ENCODE measurements around the gene PCBP3.
"Not testable (repeated sequence)": the region's sequence is repeated elsewhere in the genome, so short reads cannot be mapped to it uniquely, and the experiment has no call there.

Gene PCBP3

DNA sequence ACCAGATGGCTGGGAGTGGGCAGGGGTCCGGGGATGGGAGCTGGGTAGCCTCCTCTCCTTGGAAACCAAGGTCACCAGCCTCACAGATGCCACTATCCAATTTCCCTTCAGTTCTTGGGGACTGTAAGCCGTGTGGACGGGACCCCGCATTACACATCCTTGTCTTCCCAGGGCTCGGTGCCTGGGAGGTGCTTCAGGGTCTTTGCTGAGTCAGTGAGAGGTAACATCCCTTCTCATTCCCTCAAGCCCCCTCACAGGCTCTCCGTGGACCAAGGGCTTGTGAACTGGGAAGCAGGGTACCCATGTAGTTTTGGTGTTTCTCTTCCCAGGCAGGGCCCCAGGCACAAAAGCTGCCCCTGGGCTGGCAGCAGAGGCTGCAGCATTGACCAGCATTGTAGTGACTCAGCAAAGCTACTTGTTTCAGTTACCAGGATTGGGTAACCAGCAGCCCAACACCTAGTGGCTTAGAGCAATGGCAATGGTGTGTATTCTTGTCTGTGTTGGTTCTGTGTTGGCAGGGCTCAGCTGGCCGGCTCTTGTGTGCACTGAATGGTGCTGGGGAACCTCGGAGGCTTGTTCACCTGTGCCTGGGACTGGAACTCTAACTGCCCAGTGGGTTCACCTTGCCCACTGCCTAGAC is 24.6 kb upstream of the PCBP3 start:
- peak overlapping the region; percentile 38 to 42 for H3K4me3 ChIP-seq (ENCODE audit: low read depth in 1 of 2, low read length in 1 of 2)
- no peaks in the 10 kb centered on the region for H3K36me3 ChIP-seq
- H3K9me3 ChIP-seq = no peaks in the 10 kb centered on the region
- H3K27me3 ChIP-seq = no peaks in the 10 kb centered on the region
- TF ChIP-seq, protein P1, sequence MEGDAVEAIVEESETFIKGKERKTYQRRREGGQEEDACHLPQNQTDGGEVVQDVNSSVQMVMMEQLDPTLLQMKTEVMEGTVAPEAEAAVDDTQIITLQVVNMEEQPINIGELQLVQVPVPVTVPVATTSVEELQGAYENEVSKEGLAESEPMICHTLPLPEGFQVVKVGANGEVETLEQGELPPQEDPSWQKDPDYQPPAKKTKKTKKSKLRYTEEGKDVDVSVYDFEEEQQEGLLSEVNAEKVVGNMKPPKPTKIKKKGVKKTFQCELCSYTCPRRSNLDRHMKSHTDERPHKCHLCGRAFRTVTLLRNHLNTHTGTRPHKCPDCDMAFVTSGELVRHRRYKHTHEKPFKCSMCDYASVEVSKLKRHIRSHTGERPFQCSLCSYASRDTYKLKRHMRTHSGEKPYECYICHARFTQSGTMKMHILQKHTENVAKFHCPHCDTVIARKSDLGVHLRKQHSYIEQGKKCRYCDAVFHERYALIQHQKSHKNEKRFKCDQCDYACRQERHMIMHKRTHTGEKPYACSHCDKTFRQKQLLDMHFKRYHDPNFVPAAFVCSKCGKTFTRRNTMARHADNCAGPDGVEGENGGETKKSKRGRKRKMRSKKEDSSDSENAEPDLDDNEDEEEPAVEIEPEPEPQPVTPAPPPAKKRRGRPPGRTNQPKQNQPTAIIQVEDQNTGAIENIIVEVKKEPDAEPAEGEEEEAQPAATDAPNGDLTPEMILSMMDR (IDR thresholded peaks at IDR 0.05) = no peak
- no peak overlapping the region for H3K27ac ChIP-seq
- H3K4me1 ChIP-seq (ENCODE audit: control insufficient read depth in 1 of 2, insufficient read depth in 1 of 2, low read depth in 1 of 2, low read length in 1 of 2) = peaks cover 33 to 37% of the 10 kb centered on the region in 2 experiments

DNA sequence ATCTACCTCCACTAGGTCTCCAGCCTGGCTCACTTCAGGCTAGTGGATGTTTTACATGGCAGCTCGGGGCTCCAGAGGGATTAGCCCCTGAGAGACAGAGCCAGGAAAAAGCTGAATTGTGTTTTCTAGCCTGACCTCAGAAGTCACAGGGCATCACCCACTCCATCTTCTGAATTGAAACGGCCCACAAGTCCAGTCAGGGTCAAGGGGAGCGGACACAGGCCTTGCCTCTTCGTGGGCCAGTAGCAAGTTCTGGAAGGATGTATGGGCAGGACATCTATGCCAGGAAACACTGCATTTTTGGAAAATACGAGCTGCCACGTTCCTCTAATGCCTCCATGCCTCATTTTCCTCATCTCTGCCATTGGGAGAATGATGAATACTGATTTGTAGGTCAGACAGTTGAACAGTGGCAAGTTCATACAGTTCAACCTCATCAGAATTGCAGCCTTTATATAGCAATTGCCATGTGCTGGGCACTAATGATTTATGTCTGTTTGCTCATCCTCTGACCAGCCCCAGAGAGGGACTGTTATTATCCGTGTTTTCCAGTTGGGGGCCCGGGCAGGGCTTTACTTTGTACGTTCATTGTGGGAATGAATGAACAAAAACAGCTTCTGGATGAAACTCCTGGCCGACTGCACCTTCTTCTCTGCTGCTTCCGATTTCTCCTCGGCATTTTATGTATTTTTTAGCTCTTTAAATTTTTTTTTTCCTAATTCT is 23.2 kb upstream of the PCBP3 start:
- H3K4me1 ChIP-seq (ENCODE audit: control insufficient read depth in 1 of 2, insufficient read depth in 1 of 2, low read depth in 1 of 2, low read length in 1 of 2) = peaks cover 29 to 36% of the 10 kb centered on the region in 2 experiments
- TF ChIP-seq, protein P1 (IDR thresholded peaks at IDR 0.05) = no peak
- no peak overlapping the region for H3K27ac ChIP-seq
- H3K36me3 ChIP-seq = no peaks in the 10 kb centered on the region
- no peaks in the 10 kb centered on the region for H3K9me3 ChIP-seq
- no peaks in the 10 kb centered on the region for H3K27me3 ChIP-seq
- H3K4me3 ChIP-seq (ENCODE audit: low read depth in 1 of 2, low read length in 1 of 2) = no peak overlapping the region

DNA sequence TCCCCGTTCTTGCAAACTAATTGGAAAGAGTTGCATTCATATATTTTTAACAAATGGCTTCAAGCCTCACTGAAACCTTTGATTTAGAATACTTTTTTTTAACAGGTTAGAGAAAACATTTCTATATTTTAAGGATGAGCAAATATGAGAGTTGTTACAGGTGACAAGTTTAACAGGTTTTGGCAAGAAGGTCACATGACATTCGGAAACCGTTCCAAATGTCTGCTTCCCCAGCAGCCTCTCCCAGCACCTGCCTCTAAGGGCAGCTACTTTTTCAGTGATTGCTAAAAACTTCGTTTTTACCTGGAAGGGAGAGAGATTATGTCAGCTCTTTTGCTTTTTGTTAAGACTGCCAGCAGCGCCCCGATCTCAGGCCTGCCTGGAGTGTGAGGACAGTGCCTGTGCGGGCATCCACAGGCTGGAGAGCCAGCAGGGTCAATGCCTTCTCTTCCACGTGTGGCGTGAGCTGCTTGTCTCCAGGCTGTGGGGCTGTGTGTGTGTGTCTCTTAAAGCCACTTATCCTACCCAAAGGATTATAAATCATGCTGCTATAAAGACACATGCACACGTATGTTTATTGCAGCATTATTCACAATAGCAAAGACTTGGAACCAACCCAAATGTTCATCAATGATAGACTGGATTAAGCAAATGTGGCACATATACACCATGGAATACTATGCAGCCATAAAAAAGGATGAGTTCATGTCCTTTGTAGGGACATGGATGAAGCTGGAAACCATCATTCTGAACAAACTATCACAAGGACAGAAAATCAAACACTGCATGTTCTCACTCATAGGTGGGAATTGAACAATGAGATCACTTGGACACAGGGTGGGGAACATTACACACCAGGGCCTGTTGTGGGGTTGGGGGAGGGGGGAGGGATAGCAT is 21.8 kb upstream of the PCBP3 start:
- H3K9me3 ChIP-seq, H3K36me3 ChIP-seq: not testable (repeated sequence)

DNA sequence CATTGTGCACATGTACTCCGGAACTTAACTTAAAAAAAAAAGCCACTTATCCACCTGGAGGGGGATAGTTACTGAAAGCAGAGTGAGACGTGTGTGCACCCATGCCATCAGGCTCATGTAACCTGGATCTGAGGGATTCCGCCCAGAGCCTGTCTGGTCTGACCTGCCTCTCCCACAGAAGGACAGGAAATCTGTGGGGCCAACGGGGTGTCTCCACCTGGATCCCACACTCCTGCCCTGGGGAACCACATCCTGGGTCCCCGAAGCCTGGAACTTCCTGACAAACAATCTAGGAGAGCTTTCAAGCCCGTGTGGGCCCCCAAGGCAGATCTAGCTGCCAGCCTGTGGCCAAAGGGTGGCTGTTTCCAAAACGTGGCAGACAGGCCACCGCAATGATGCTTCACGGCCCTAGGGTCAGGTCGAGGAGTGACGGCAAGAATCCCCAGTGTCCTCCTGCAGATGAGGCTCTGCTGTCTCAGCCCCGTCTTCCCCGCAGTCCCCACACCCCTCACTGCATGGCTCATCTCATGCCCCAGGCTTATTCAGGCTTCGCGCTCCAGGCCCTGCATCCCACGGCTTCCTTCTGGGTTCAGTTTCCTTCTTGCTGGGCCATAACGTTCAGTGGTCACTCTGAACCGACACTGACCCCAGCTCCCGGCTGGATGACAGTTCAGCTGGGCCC is 21.0 kb upstream of the PCBP3 start:
- no peaks in the 10 kb centered on the region for H3K36me3 ChIP-seq
- H3K9me3 ChIP-seq = no peaks in the 10 kb centered on the region
- H3K27me3 ChIP-seq = no peaks in the 10 kb centered on the region
- no peak overlapping the region for H3K27ac ChIP-seq
- no peak overlapping the region for H3K4me3 ChIP-seq (ENCODE audit: low read depth in 1 of 2, low read length in 1 of 2)
- TF ChIP-seq, protein P1 (IDR thresholded peaks at IDR 0.05) = no peak
- peaks cover 20 to 22% of the 10 kb centered on the region in 2 experiments for H3K4me1 ChIP-seq (ENCODE audit: control insufficient read depth in 1 of 2, insufficient read depth in 1 of 2, low read depth in 1 of 2, low read length in 1 of 2)

More for the DNA sequence above, 21.8 kb upstream of the PCBP3 start:
- H3K27ac ChIP-seq; H3K4me3 ChIP-seq (ENCODE audit: low read depth in 1 of 2, low read length in 1 of 2); H3K27me3 ChIP-seq: not testable (repeated sequence)
- H3K4me1 ChIP-seq (ENCODE audit: control insufficient read depth in 1 of 2, insufficient read depth in 1 of 2, low read depth in 1 of 2, low read length in 1 of 2) = peaks cover 28 to 29% of the 10 kb centered on the region in 2 experiments

DNA sequence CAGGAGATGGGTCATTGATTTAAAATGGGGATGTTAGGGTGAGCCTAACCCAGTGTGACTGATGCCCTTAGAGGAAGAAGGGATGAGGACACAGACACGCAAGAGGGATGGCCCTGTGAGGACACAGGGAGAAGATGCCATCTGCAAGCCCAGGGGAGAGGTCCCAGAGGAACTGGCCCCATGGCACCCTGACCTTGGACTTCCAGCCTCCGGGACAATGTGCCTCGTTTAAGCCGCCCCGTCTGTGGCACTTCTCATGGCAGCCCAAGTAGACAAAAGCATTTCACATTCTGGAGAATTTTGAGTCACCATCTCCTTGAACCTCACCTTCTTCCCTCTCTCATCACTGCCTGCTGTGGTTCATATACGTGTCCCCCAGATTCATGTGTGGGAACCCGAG is 20.1 kb upstream of the PCBP3 start:
- TF ChIP-seq, protein P1 (IDR thresholded peaks at IDR 0.05) = no peak
- no peaks in the 10 kb centered on the region for H3K27me3 ChIP-seq
- H3K4me1 ChIP-seq (ENCODE audit: control insufficient read depth in 1 of 2, insufficient read depth in 1 of 2, low read depth in 1 of 2, low read length in 1 of 2) = peaks cover 11 to 13% of the 10 kb centered on the region in 2 experiments
- H3K36me3 ChIP-seq = no peaks in the 10 kb centered on the region
- no peak overlapping the region for H3K4me3 ChIP-seq (ENCODE audit: low read depth in 1 of 2, low read length in 1 of 2)
- no peaks in the 10 kb centered on the region for H3K9me3 ChIP-seq
- H3K27ac ChIP-seq = no peak overlapping the region

DNA sequence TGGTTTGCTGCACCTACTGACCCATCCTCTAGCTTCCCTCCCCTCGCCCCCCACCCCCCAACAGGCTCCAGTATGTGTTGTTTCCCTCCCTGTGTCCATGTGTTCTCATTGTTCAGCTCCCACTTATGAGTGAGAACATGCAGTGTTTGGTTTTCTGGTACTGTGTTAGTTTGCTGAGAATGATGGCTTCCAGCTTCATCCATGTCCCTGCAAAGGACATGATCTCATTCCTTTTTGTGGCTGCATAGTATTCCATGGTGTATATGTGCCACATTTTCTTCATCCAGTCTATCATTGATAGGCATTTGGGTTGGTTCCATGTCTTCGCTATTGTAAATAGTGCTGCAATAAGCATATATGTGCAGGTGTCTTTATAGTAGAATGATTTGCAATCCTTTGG is 17.4 kb upstream of the PCBP3 start:
- not testable (repeated sequence) for H3K36me3 ChIP-seq; H3K27me3 ChIP-seq; H3K4me1 ChIP-seq (ENCODE audit: control insufficient read depth in 1 of 2, insufficient read depth in 1 of 2, low read depth in 1 of 2, low read length in 1 of 2); H3K9me3 ChIP-seq; H3K27ac ChIP-seq; H3K4me3 ChIP-seq (ENCODE audit: low read depth in 1 of 2, low read length in 1 of 2)
